ENCODE measurements around the gene C4orf17.

Gene C4orf17

GRCh38 chr4:99510721-99511120 is at the start of gene C4orf17:
TSS of gene C4orf17 (plus strand) at chr4:99511021. CDS start at chr4:99513082, 2,061 bp downstream.
- no peak for DNase-seq (ENCODE audit: extremely low spot score)
- POLR2A ChIA-PET: no interaction called here
- CTCF ChIA-PET: interaction anchor here (0.8 to 1.7 kb wide), 4 partner anchors 9 to 298 kb away, joined by 3 to 4 read pairs (median 3); no protein-coding TSS in a partner anchor
- no peak for TF ChIP-seq CTCF (IDR thresholded peaks at IDR 0.05; ENCODE audit: control extremely low read depth, extremely low read depth, low read depth, missing control alignments)

GRCh38 chr4:99461623-99462401 is 49.0 kb upstream of the C4orf17 start:
- no peak for DNase-seq (ENCODE audit: extremely low spot score)
- ChIA-PET CTCF (interaction anchor here (0.9 to 2.1 kb wide), 8 partner anchors 7 to 467 kb away, joined by 4 to 7 read pairs (median 4); partner anchors contain the start of gene METAP1), POLR2A (no interaction called here)
- no peak for TF ChIP-seq CTCF (IDR thresholded peaks at IDR 0.05; ENCODE audit: control extremely low read depth, extremely low read depth, low read depth, missing control alignments)

GRCh38 chr4:99462875-99463464 is 47.9 kb upstream of the C4orf17 start:
- ChIA-PET POLR2A (no interaction called here), CTCF (interaction anchor here (0.6 to 2.1 kb wide), 23 partner anchors 8 to 468 kb away, joined by 3 to 8 read pairs (median 5); partner anchors contain the start of genes C4orf17 and METAP1)
- DNase-seq (ENCODE audit: extremely low spot score): peak; percentile 60
- TF ChIP-seq CTCF (IDR thresholded peaks at IDR 0.05; ENCODE audit: control extremely low read depth, extremely low read depth, low read depth, missing control alignments): peak; percentile 69

- DNase-seq (ENCODE audit: extremely low spot score): no peak
- CTCF ChIA-PET: interaction anchor here (0.6 to 2.1 kb wide), 21 partner anchors 8 to 469 kb away, joined by 3 to 8 read pairs (median 5); partner anchors contain the start of genes C4orf17 and METAP1
- no peak for TF ChIP-seq CTCF (IDR thresholded peaks at IDR 0.05; ENCODE audit: control extremely low read depth, extremely low read depth, low read depth, missing control alignments)
- POLR2A ChIA-PET: no interaction called here
Measured at GRCh38 chr4:99463566-99463965, 47.3 kb upstream of the C4orf17 start.

- no peak for DNase-seq (ENCODE audit: extremely low spot score)
- TF ChIP-seq CTCF (IDR thresholded peaks at IDR 0.05; ENCODE audit: control extremely low read depth, extremely low read depth, low read depth, missing control alignments): no peak
Measured at GRCh38 chr4:99467887-99468286, 42.9 kb upstream of the C4orf17 start.

GRCh38 chr4:99468889-99469288 is 41.9 kb upstream of the C4orf17 start:
- ChIA-PET POLR2A (no interaction called here), CTCF (interaction anchor here (0.8 kb wide), 1 partner anchor 255 kb away, joined by 3 read pairs; no protein-coding TSS in a partner anchor)
- DNase-seq (ENCODE audit: extremely low spot score): no peak

More at GRCh38 chr4:99467887-99468286, 42.9 kb upstream of the C4orf17 start:
- ChIA-PET POLR2A (no interaction called here), CTCF (no interaction called here)

More at GRCh38 chr4:99468889-99469288, 41.9 kb upstream of the C4orf17 start:
- no peak for TF ChIP-seq CTCF (IDR thresholded peaks at IDR 0.05; ENCODE audit: control extremely low read depth, extremely low read depth, low read depth, missing control alignments)
